Osteoblast (primary cell): ENCODE results near the gene ERBB4. TPM values are rescaled to one million over a fixed set of nuclear protein-coding genes. Genes with fewer than 3 reads are reported as not detected.

Source experiments
- DNase-seq: peaks from one replicate; pipeline ENCODE4 v3.0.0; 2011; ENCODE audit warnings: low spot score, mixed read lengths; ENCODE audit not compliant: insufficient read length; ENCODE audit errors: missing footprints
- H2AFZ ChIP-seq: 2 replicates; pipeline ENCODE4 v1.6.0; 2011; ENCODE audit warnings: mild to moderate bottlenecking, low read length
- H3K27ac ChIP-seq: 2 replicates; pipeline ENCODE4 v1.5.1; 2011; ENCODE audit warnings: mild to moderate bottlenecking, low read depth, low read length, moderate library complexity
- H3K27me3 ChIP-seq: 2 replicates; pipeline ENCODE4 v1.6.0; 2012; ENCODE audit warnings: mild to moderate bottlenecking, control low read depth, inconsistent platforms, low read length, moderate library complexity; ENCODE audit not compliant: insufficient read depth
- H3K36me3 ChIP-seq: 2 replicates; pipeline ENCODE4 v1.5.1; 2011; ENCODE audit warnings: mild to moderate bottlenecking, low read length, control low read depth, moderate library complexity; ENCODE audit not compliant: insufficient read depth
- H3K4me1 ChIP-seq: 2 replicates; pipeline ENCODE4 v1.5.1; 2011; ENCODE audit warnings: mild to moderate bottlenecking, low read length, control low read depth, moderate library complexity; ENCODE audit not compliant: insufficient read depth
- H3K4me2 ChIP-seq: 2 replicates; pipeline ENCODE4 v1.6.0; 2011; ENCODE audit warnings: mild to moderate bottlenecking, low read length; ENCODE audit not compliant: insufficient read depth
- H3K4me3 ChIP-seq: fragments of 200-600 bp; sonication (generic); 3 replicates; pipeline ENCODE4 v1.5.1; 2012; ENCODE audit warnings: mild to moderate bottlenecking, low read length, inconsistent platforms; ENCODE audit not compliant: insufficient read depth
- H3K79me2 ChIP-seq: 2 replicates; pipeline ENCODE4 v1.6.0; 2012; ENCODE audit warnings: mild to moderate bottlenecking, low read length, control low read depth, inconsistent platforms; ENCODE audit not compliant: insufficient read depth
- H3K9me3 ChIP-seq: 2 replicates; pipeline ENCODE4 v1.5.1; 2011; ENCODE audit warnings: low read depth, low read length, control low read depth
- H4K20me1 ChIP-seq: 2 replicates; pipeline ENCODE4 v1.6.0; 2012; ENCODE audit warnings: mild to moderate bottlenecking, low read length, control low read depth; ENCODE audit not compliant: insufficient read depth
- CTCF ChIP-seq: IDR thresholded peaks from 2 replicates; pipeline ENCODE4 v1.5.1; 2011; ENCODE audit warnings: mild to moderate bottlenecking, low read depth, low read length, moderate library complexity; ENCODE audit errors: extremely low read depth
- total RNA-seq: library from RNA; depleted of rRNA; stranded (reverse); fragments of >200 nt; gene quantifications from 2 replicates; pipeline ENCODE4 v1.2.3, GENCODE V29; 2012

ERBB4 gene
- total RNA-seq, 1 donor = under 0.01 TPM

GRCh38 chr2:211503856-211504255 is 1034.7 kb downstream of the ERBB4 start:
- H3K27ac ChIP-seq = no peak overlapping the region
- H3K79me2 ChIP-seq = no peaks in the 10 kb centered on the region
- H3K36me3 ChIP-seq = no peaks in the 10 kb centered on the region
- H4K20me1 ChIP-seq = no peaks in the 10 kb centered on the region
- H3K4me3 ChIP-seq = no peak overlapping the region
- no peaks in the 10 kb centered on the region for H3K27me3 ChIP-seq
- no peaks in the 10 kb centered on the region for H3K4me1 ChIP-seq
- no peak overlapping the region for H3K4me2 ChIP-seq
- no peak for TF ChIP-seq CTCF
- no peak overlapping the region for H2AFZ ChIP-seq
- peaks cover 4% of the 10 kb centered on the region for H3K9me3 ChIP-seq
- DNase-seq = no peak

- DNase-seq = no peak
- H3K36me3 ChIP-seq = no peaks in the 10 kb centered on the region
- no peak overlapping the region for H3K4me3 ChIP-seq
- H3K27me3 ChIP-seq = no peaks in the 10 kb centered on the region
- H2AFZ ChIP-seq = no peak overlapping the region
- TF ChIP-seq CTCF = no peak
- H3K27ac ChIP-seq = no peak overlapping the region
- H3K4me1 ChIP-seq = no peaks in the 10 kb centered on the region
- H3K79me2 ChIP-seq = no peaks in the 10 kb centered on the region
- H3K4me2 ChIP-seq = no peak overlapping the region
- peaks cover 4% of the 10 kb centered on the region for H3K9me3 ChIP-seq
- H4K20me1 ChIP-seq = no peaks in the 10 kb centered on the region
These were observed 1035.4 kb downstream of the ERBB4 start for GRCh38 chr2:211503198-211503597.

- no peaks in the 10 kb centered on the region for H3K4me1 ChIP-seq
- H3K4me2 ChIP-seq = no peak overlapping the region
- no peaks in the 10 kb centered on the region for H3K79me2 ChIP-seq
- TF ChIP-seq CTCF = no peak
- no peak for DNase-seq
- H3K9me3 ChIP-seq = peaks cover 4% of the 10 kb centered on the region
- no peak overlapping the region for H3K27ac ChIP-seq
- no peak overlapping the region for H3K4me3 ChIP-seq
- no peaks in the 10 kb centered on the region for H3K27me3 ChIP-seq
- H2AFZ ChIP-seq = no peak overlapping the region
- H3K36me3 ChIP-seq = no peaks in the 10 kb centered on the region
- no peaks in the 10 kb centered on the region for H4K20me1 ChIP-seq
These were observed 1039.9 kb downstream of the ERBB4 start for GRCh38 chr2:211498551-211499205.

GRCh38 chr2:211495339-211495738 is 1043.3 kb downstream of the ERBB4 start:
- Histone ChIP-seq H3K4me3 (no peak overlapping the region), H2AFZ (no peak overlapping the region), H3K9me3 (no peaks in the 10 kb centered on the region), H3K36me3 (no peaks in the 10 kb centered on the region), H3K79me2 (no peaks in the 10 kb centered on the region), H3K4me1 (no peaks in the 10 kb centered on the region), H4K20me1 (no peaks in the 10 kb centered on the region), H3K4me2 (no peak overlapping the region), H3K27me3 (no peaks in the 10 kb centered on the region), H3K27ac (no peak overlapping the region)
- no peak for TF ChIP-seq CTCF
- DNase-seq = no peak
